Renal cortical epithelial cell (primary cell): ENCODE results near the gene DLG2. TPM values are rescaled to one million over a fixed set of nuclear protein-coding genes. Genes with fewer than 3 reads are reported as not detected.
A peak's percentile ranks its signal among the peaks of the same experiment; 100 is the strongest.
"Not testable (repeated sequence)": the region's sequence is repeated elsewhere in the genome, so short reads cannot be mapped to it uniquely, and the experiment has no call there.

ENCODE experiments used
- DNase-seq: peaks from one replicate; pipeline ENCODE4 v3.0.0-alpha.2; 2011; ENCODE audit warnings: low read depth
- total RNA-seq: library from RNA; depleted of rRNA; stranded (reverse); fragments of >200 nt; gene quantifications from 2 replicates; pipeline ENCODE4 v1.2.3, GENCODE V29; 2014

Gene DLG2
- total RNA-seq, 1 donor from 2014 or later = 0.85 TPM

- no peak for DNase-seq
Observed at GRCh38 chr11:85114786-85115185, 512.4 kb downstream of the DLG2 start.

- not testable (repeated sequence) for DNase-seq
Observed at GRCh38 chr11:85110246-85110645, 516.9 kb downstream of the DLG2 start.

- DNase-seq = no peak
Observed at GRCh38 chr11:85109141-85109540, 518.0 kb downstream of the DLG2 start.

GRCh38 chr11:85105868-85106267 lies 521.3 kb downstream of the DLG2 start:
- DNase-seq = no peak

GRCh38 chr11:85099522-85099921 lies 527.6 kb downstream of the DLG2 start:
- DNase-seq = no peak

GRCh38 chr11:85098996-85099395 lies 528.1 kb downstream of the DLG2 start:
- no peak for DNase-seq

- DNase-seq = no peak
Observed at GRCh38 chr11:85096939-85097338, 530.2 kb downstream of the DLG2 start.

- DNase-seq = no peak
Observed at GRCh38 chr11:85095239-85095638, 531.9 kb downstream of the DLG2 start.

- no peak for DNase-seq
Observed at GRCh38 chr11:85094795-85095194, 532.3 kb downstream of the DLG2 start.

- DNase-seq = no peak
Observed at GRCh38 chr11:85089654-85090053, 537.5 kb downstream of the DLG2 start.

- DNase-seq = no peak
Observed at GRCh38 chr11:85088286-85088685, 538.9 kb downstream of the DLG2 start.

GRCh38 chr11:85086504-85087284 lies 540.5 kb downstream of the DLG2 start:
- no peak for DNase-seq

- DNase-seq = peak; percentile 33
Observed at GRCh38 chr11:85076535-85077330, 550.4 kb downstream of the DLG2 start.

GRCh38 chr11:85062659-85063058 lies 564.5 kb downstream of the DLG2 start:
- no peak for DNase-seq

GRCh38 chr11:85052636-85053035 lies 574.5 kb downstream of the DLG2 start:
- DNase-seq = no peak

- no peak for DNase-seq
Observed at GRCh38 chr11:85048801-85049200, 578.3 kb downstream of the DLG2 start.

GRCh38 chr11:85045716-85046115 lies 581.4 kb downstream of the DLG2 start:
- no peak for DNase-seq

- no peak for DNase-seq
Observed at GRCh38 chr11:85044911-85045310, 582.2 kb downstream of the DLG2 start.

- DNase-seq = peak; percentile 1
Observed at GRCh38 chr11:85042361-85042760, 584.8 kb downstream of the DLG2 start.

GRCh38 chr11:85040166-85040565 lies 587.0 kb downstream of the DLG2 start:
- DNase-seq = no peak

GRCh38 chr11:85029964-85030363 lies 597.2 kb downstream of the DLG2 start:
- peak; percentile 52 for DNase-seq

- no peak for DNase-seq
Observed at GRCh38 chr11:85028329-85029101, 598.6 kb downstream of the DLG2 start.
